Stimulated activated CD4-positive, alpha-beta T cell treated with anti-CD3 and anti-CD28 coated beads, Interleukin-4, amount 100 ng/mL, for 48 hours (primary cell): ENCODE results near the gene BORCS6.
A peak's percentile ranks its signal among the peaks of the same experiment; 100 is the strongest.

Experiments
- DNase-seq, 2 donors: peaks; one replicate each; pipeline ENCODE4 v3.0.0-alpha.2; 2020; ENCODE audit warnings: low read depth in 2 of 2

The BORCS6 gene

DNA sequence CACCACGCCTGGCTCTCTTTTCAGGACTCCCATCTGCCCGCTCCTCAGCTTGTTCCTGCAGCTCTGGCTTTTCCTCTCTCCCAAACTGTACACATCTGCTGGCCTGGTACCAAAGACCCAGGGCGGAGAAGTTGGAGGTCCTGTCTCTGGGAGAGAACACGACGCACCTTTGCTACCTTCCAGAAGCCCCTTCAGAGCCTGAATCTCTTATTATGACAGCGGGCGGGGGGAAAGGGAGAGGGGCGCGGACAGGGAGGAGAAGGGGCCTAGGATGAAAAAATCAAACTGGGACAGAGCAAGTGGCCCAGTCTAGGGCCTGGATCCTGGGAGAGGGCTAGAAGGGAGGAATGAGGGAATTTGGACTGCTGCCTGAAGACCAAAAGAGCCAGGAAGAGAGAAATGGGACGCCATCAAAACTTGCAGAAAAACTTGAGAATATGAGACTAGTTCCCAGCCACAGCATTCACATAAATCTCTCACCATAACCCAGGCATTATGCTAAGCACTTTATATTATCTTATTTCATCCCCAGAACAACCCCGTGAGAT is 35.3 kb downstream of the BORCS6 start:
- no peak for DNase-seq

DNA sequence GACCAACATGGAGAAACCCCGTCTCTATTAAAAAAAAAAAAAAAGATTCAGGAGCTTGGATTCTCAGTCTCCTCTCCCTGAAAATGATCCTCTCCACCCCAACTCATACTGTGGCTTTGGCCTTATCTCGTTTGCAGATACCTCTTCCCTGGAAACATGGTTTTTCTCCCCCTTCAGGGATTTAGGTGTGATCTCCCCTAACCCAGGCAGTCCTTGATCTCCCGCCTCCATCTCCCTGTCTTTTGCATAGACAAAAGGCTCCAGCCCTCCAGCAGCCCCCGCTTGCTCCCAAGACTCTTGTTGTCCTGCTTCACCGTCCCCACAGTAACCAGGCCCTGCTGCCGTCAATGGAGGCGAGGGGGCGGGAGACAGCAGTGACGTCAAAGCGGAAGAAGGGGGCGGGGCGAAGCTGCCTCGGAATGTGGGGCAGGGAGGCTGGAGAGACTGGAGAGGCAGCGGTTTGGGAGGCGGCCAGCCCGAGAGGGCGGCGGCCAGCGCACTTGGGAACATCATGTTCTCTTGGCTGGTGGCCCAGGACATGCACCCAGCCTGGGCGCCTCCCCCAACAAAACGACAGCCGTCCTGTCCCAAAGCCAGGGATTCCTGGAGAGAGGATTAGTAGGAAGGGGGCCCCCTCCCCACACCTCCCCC is 35.9 kb downstream of the BORCS6 start:
- DNase-seq: peak; percentile 85 to 90

DNA sequence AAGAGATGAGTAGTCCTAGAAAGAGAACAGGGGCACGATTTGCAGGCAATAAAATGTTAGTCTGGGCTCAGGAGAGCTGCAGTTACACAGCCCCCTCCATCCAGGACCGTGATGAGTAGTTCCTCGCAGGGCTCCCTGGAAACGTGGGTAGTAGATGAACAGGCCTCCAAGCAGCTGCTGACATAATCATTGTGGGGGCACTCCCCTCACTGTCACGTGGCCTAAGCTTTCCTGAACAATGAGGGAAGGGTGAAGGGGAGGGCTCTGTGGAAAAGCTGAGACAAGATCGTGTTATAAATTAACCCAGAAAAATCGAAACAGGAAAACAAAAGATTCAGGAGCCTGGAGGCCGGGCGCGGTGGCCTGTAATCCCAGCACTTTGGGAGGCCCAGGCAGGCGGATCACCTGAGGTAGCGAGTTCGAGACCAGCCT is 36.4 kb downstream of the BORCS6 start:
- peak in 1 of 2 donors; percentile 58 for DNase-seq

DNA sequence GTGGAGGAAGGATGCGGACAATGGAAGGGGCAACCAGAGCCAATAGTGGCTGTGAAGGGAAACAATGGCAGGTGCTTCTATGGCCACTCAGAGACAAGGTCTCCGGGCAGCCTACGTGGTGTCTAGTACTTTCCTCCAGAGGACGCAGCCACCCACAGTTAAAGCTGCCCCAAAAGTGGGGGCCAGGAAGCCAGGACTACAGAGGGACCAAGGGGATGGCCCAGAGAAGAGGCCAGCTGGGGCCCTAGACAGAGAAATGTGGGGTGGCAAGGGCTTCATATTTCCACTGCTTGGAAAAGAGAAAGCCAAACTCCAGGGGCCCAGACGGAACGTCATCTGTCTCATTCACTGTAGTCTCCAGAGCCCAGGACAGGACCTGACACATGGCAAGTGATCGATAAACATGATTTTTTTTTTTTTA is 36.9 kb downstream of the BORCS6 start:
- no peak for DNase-seq

DNA sequence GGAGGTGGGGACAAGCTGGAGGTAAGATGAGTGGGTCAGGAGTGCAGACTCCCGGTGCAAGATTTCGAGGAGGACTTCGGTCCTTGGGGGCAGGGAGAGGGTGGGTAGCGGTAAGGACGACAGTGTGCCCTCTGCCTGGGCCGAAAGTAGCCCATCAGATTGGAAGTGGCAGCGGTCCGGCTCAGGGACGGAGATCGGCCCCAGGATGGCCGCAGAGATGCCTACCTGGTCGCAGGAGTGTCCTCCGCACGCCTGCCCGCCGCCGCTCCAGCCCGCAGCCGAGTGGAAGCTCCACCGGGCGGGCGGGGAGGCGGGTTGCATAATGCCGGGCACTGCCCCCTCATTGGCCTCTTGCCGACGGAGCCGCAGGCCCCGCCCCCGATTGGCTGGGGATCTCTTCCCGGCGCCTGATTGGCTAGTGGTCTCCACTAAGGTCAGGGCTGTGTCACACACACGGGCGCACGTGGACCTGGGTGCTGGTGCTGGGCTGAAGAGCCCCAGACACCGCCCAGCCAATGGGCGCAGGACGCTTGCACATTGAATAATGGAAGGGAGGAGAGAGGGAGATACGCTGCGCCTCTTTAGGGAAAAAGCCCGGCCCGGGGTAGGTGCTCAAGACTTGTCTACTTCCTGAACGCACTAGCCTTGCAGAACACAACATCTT is 37.7 kb downstream of the BORCS6 start, which contains the start of gene PER1:
TSS of gene PER1 (minus strand) at position 293 of the 664 bp plus-strand sequence. CDS start 1,698 bp downstream, outside the sequence.
- peak; percentile 85 to 93 for DNase-seq

DNA sequence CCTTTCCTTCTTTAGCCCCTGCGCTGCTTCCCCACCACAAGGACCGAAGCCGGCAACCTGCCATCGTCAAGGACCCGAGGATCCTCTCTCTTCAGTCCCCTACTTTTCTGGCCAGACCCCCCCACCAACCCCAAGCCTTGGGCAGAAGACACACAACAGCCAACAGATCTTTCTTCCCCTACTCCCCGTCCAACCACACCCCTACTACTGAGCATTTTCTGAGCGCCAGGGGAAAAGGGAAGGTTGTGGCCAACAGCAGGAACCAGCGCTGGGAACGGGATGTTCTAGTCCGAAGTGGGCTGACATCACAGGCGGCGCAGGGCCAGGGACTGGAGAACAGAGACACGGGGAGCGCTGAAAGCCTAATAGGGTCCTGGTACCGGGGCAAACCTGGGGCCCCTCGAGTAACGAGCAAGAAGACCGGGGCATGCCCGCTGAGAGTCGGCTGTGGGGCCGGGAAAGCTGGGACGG is 38.3 kb downstream of the BORCS6 start:
- no peak for DNase-seq

DNA sequence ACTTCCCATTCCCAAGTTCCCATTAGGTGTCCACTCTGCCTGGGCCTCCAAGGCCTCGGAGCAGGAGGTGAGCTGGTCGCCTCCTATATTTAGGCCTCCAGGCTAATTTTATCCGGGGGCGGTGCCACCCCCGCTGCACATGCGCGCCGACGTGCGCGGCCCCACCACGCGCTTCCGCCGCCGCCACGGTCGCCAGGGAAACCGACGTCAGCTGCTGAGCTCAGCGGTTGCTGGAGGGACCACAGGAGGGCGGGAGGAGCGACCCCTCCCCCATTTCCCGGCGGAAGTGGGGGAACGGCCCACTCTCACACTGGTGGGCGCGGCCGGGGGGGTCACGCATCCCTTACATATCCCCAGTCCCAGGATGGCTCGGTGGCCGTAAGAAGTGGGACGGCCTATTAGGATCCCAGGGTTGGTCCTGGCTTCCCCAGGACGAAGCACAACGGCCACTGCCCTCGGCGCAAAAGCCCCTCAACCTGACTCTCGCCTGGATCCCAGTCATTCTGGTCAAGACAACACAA is 38.8 kb downstream of the BORCS6 start:
- peak; percentile 75 to 83 for DNase-seq

DNA sequence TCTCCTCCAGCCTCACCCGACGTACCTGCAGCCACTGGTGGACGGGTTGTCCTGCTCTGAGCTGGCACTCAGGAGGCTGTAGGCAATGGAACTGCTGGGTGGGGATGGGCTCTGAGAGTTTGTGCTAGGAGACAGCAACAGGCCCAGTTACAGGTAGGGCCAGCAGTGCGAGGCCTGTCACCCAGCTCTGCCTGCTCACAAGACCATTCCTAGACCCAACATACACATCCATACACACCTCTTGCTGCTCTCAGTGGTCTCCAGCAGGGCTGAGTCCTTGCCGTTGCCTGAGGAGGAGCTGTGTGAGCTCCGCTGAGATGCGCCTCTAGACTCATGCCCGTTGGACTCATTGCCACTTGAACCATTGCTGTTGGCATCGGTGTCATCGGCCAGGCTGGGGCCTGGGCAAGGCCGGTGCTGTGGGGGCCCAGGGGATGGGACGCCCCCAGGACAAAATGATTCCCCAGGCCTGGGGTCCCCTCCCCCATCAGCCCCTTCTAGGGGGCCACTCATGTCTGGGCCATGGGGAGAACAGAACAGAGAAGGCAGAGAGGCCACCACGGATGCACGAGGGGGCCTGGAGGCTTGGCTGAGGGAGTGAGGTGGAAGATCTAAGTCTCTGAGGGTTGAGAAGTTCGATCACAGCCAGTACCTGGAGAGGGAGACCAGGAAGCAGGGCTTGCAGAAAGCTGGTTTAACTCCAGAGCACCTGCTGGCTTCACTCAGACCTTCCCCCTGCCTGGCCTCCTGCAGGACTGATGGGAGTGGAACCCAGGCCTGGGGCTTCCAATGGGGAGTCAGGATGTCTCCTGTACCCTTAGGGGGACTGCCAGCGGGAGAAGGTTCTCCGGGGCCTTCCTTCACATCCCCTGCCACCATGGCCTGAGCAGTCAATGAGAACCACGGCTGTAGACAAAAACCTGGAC is 39.5 kb downstream of the BORCS6 start:
- DNase-seq: no peak

DNA sequence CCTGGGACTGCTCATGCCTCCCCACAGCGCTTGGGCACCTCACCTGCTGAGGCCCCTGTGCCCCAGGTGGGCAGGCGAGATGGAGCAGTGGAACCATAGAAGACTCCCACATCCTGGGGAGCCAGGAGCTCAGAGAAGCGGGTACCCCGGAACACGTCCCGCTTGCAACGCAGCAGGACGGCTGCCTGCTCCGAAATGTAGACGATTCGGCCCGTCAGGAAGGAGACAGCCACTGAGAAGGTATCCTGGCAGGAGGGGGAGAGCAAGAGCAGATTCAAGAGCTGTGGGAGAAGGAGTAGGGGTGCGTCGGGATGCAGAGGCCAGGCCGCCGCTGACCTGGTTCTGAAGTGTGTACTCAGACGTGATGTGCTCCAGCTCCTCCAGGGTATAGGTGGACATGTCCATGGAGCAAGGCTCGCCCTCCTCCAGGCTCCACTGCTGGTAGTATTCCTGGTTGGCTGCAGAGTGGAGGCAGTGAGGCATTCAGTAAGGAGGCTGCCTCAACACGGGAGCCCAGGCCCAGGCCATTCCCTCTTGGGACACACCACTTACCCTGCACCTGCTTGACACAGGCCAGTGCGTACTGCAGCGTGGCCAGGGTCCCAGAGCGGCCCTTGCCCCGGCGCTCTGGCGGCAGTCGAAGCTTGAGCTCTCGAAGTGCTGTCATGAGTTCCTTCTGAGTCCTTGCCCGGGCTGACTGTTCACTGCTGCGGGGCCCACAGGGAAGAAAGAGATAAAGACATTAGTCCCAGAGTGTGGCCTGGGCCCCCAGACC is 40.4 kb downstream of the BORCS6 start:
- DNase-seq: no peak

DNA sequence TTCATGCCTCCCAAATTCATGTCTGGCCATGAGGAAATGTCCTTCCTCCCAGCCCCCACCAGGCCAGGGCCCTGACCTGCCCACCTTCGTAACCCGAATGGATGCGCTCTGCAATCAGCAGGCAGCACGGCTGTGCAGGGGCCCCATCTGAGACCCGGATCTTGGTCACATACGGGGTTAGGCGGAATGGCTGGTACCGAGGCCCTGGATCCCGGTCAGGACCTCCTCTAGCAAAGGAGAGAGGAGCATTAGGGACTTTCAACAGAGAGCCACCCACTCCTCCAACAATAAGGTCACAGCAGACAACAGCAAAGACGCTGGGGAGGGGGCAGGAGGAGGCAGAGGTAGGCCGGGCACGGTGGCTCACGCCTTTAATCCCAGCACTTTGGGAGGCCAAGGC is 41.4 kb downstream of the BORCS6 start:
- DNase-seq: no peak

DNA sequence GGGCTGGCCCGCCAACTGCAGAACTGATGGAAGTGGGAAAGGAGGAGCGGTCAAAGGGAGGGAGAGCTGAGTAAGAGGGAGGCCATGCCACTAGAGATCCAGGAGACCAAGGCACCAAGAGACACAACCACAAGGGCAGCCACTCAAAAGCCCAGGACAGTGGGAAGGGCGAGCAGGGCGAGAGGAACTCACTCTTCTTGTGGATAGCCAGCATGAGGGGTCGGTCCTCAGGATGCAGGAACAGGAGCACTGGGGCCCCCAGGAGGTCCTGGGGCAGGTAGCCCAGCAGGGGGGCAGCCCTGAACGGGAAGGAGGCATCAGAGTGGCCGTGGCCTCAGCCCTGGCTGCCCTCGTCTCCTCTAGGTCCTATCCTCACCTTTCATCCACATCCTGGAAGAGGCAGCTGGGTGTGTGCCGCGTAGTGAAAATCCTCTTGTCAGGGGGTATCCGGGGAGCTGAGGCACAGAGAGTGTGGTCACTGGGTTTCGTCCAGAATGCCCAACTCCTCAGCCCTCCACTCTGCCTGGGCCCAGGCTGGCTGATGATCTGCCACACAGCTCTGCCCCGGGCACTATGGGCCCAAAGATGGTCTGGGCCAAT is 42.1 kb downstream of the BORCS6 start:
- no peak for DNase-seq

DNA sequence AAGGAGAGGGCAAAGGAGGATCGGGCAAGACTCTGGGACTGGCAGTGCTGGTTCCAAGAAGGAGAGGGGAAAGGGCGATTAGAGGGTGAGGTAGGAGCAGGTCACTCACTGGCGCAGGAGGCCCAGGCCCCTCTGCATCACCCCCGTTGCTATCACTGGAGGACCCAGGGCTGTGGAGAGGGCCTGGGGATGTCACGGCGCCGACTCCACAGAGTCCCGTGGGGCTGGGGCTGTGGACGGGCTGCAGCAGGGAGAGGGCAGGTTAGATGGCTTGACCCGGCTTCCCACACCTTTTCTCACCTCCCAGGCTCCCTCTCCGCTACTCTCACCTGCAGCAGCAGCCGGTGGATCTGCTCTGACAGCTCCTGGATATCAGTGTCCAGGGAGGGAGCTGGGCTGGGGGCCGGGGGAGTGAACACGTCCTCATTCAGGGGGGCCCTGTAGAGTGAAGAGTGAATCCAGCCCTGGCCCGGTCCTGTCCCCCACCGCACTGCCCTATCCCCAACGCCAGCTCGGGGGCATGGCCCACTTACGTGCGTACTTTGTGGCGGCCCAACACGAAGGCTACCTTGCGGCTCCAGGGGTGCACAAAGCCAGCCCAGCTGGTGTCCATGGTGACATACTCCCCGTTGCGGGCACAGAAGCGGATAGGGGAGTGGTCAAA is 42.7 kb downstream of the BORCS6 start:
- DNase-seq: no peak

DNA sequence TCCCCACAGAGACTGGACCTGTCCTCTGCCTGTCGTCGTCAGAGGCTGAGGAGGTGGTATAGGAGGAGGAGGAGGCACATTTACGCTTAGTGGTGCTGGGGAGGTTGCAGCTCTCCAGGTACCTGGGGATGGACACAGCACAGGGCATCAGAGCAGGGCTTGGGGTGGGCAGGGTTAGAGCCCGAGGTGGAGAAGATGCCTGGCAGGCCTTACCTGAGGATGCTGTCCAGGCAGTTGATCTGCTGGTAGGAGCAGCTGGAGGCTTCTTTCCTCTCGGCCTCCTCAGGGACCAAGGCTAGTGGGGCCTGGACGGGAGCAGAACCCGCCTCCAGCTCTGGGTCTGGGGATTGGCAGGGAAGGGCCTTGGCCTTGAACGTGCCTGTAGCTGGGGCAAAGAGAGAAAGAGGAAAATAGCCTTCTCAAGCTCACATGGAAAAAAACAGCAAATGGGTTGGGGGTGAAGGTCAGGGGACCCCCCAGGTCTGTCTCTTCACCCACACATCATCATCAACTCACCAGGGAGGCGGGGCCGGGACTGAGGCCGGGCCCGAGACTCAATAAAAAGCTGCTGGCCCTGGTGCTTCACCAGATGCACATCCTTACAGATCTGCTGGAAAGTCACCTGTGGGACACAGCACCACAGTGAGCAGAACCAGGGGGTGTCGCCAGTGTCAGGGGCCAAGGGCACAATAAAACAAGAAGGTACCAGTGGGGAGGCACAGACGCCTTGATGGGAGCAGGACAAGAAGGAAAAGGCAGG is 43.4 kb downstream of the BORCS6 start:
- no peak for DNase-seq

DNA sequence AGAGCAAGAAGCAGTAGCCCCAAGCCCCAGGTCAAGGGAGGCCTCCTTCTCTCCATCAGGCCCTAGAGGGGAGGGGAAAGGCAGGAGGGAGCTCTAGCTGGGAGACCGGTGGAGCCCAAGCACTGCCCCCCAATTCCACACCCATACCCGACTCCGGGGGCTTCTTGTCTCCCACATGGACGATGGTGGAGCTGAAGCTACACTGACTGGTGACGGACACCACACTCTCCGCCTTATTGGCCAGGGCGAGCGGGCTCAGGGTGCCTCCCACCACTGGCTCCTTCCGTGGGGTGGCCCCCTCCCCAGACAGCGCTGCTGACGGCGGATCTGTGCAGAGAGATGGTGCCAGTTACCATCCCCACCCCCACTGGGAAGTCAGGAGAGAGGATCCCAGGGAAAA is 44.2 kb downstream of the BORCS6 start:
- DNase-seq: no peak

DNA sequence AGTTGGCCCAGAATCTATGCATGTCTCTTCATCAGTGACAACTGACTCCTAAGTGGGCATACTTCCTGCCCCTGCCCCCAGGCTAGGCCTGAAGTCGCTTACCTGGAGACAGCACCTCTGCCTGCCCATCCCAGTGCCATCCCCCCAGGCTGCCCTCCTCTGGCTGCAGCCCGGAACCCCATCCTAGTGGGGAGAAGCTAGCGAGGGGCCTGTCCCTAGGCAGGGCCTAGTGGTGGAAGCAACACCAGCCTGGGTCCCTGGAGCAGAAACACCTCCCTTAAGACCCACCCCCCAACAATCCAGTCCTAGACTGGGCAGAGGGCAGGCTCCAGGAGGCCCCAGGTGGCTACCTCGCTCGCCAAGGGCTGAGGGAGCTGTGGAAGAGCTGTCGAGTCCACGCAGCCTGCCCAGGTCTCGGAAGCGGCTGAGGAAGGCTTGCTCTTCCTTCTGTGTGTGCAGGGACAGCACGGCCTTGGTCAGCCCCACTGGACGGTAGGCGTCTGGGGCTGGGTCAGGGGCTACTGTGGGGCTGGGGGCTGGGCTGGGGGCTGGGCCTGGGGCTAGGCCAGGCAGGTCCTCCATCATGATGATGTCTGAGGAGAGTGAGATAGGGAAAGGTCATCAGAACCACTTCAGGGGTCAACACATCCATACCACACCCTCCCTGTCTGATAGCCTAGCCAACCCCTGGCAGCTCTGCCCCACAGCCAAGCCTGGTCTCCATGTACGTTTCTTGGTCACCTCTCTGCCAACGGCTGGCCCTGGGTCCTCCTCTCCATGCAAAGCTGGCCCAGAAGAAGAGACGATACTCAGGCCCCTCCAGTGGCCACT is 45.4 kb downstream of the BORCS6 start:
- no peak for DNase-seq

DNA sequence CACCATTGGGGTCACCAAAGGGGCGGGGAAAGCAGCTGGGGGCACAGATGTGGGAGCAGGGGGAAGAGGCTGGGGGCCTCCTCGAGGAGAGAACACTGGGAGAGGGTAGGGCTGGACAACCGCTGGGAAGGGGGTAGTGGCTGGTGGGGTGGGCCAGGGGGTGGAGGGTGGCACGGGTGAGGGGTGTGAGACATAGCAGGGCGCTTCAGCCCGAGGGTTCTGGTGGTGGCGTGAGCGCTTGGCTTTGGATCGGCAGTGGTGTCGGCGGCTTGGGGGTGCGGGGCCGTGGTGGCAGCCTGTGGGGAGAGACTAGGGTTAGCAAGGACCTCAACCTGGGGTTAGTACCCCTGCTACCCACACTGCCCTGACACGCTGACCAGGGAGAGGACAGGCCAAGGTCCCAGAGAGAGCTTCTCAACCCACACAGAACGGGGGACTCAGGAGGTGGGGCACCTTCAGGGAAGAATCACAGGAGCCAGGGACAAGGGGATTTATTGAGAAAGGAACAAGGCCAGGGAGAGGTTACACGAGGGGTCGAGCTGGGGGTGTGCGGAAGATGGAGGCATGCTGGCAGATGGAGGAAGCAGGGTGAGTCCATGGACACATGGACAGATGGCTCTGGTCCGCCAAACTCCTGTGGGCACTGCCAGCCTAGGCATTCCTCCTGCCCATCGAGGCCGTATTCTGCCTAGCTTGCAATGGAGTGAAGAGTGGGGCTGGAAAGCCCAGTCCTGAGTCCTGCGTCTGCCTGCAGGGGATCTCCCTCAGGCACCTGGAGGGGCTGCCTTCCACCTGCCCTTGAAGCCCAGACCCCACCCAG is 46.2 kb downstream of the BORCS6 start:
- no peak for DNase-seq

DNA sequence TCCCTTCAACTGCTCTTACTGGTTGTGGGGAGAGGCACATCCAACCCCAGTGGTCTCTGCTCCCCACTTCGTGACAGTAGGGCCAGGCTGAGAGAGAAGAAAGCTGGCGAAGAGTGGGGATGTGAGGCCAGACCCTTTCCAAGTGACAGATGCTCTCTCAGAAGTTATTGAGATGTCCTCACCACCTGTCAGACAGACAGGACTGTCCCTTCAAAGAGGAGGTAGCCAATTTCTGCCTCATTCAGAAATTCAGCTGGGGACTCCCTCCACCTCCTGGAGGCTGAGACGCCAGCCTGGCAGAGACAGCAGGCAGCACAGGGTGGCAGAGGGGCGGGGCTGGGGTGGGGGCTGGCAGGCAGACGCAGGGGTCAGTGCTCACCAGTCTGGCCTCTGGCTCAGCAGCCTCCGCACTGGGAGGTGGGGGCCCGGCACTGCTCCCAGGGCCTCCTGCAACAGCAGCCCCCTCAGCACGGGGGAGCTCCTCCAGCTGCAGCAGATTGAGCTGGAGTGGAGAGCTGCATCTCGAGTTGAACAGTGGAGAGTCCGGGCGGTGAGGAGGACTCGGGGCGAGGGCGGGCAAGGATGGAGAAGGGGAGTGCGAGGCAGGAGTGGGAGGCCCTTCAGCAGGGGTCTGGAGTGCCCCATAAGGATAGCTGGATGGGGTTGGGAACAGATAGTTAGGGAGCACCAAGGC is 46.9 kb downstream of the BORCS6 start:
- no peak for DNase-seq
